IMR-90 (cell line): ENCODE results near the gene UST.
A peak's percentile ranks its signal among the peaks of the same experiment; 100 is the strongest.

ENCODE experiments used
- CHD1 ChIP-seq: IDR thresholded peaks from 2 replicates; pipeline ENCODE4 v1.6.1; 2012; ENCODE audit warnings: low read depth, low read length, improper control_type of control experiment
- FOS ChIP-seq: fragments of 150-350 bp; IDR thresholded peaks from 2 replicates; pipeline ENCODE4 v1.6.1; 2016; ENCODE audit warnings: low read depth, low read length
- MAZ ChIP-seq: IDR thresholded peaks from 2 replicates; pipeline ENCODE4 v1.6.1; 2012; ENCODE audit warnings: low read depth, mild to moderate bottlenecking, low read length, improper control_type of control experiment, moderate library complexity, borderline replicate concordance
- MXI1 ChIP-seq: IDR thresholded peaks from 2 replicates; pipeline ENCODE4 v1.6.1; 2012; ENCODE audit warnings: low read depth, mild to moderate bottlenecking, low read length, moderate library complexity, borderline replicate concordance
- POLR2A ChIP-seq: IDR thresholded peaks from 2 replicates; pipeline ENCODE4 v1.6.1; 2012; ENCODE audit warnings: mild to moderate bottlenecking, low read depth, low read length
- RAD21 ChIP-seq: IDR thresholded peaks from 2 replicates; pipeline ENCODE4 v1.6.1; 2012; ENCODE audit warnings: low read length, improper control_type of control experiment
- RFX5 ChIP-seq: IDR thresholded peaks from 2 replicates; pipeline ENCODE4 v1.8.0; 2012; ENCODE audit warnings: low read depth, mild to moderate bottlenecking, low read length, moderate library complexity
- SMC3 ChIP-seq: fragments of 150-350 bp; IDR thresholded peaks from 2 replicates; pipeline ENCODE4 v1.6.1; 2016; ENCODE audit warnings: low read depth, mild to moderate bottlenecking, antibody characterized with exemption, low read length, moderate library complexity
- TF ChIP-seq, protein P1 (sequence below): conservative IDR thresholded peaks from 2 replicates; pipeline ENCODE4 v1.5.1; 2012; ENCODE audit warnings: mild to moderate bottlenecking, low read depth, low read length, improper control_type of control experiment
- TF ChIP-seq, protein P2 (sequence below): fragments of 150-350 bp; IDR thresholded peaks from 2 replicates; pipeline ENCODE4 v1.6.1; 2017; ENCODE audit warnings: mild to moderate bottlenecking, antibody characterized with exemption, low read length, low read depth

DNA sequence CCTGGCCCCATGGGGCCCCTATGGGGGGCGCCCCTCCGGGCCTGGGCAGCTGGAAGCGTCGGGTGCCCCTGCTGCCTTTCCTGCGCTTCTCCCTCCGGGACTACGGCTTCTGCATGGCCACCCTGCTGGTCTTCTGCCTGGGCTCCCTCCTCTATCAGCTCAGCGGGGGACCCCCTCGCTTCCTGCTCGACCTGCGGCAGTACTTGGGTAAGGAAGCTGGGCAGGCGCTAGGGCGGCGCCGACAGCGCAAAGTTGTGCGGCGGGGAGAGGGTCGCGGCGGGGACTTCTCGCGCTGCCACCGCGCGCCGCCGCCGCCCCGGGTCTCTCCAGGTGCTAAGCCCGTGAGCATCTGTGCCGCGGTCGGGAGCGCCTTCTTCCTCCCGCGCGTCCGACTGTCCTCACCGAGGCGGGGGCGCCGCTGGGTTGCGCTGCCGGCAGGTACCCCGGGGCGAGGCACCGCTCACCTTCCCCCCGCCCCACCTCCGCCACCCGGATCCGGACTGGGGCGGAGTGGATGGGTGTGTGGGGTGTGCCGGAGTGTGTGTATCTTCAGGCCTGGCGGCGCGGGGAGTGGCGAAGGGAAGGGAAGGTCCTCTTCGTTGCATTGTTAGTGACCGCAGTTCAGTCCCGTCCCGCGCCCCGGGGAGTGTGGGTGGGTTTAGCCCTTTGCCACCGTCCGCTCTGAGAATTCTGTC lies 788 bp downstream of the UST start:
- TF ChIP-seq, protein P1, sequence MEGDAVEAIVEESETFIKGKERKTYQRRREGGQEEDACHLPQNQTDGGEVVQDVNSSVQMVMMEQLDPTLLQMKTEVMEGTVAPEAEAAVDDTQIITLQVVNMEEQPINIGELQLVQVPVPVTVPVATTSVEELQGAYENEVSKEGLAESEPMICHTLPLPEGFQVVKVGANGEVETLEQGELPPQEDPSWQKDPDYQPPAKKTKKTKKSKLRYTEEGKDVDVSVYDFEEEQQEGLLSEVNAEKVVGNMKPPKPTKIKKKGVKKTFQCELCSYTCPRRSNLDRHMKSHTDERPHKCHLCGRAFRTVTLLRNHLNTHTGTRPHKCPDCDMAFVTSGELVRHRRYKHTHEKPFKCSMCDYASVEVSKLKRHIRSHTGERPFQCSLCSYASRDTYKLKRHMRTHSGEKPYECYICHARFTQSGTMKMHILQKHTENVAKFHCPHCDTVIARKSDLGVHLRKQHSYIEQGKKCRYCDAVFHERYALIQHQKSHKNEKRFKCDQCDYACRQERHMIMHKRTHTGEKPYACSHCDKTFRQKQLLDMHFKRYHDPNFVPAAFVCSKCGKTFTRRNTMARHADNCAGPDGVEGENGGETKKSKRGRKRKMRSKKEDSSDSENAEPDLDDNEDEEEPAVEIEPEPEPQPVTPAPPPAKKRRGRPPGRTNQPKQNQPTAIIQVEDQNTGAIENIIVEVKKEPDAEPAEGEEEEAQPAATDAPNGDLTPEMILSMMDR: 0 out of 2 replicates have a peak, but pooled peaks have one; percentile 6
- no peak for TF ChIP-seq POLR2A
- no peak for TF ChIP-seq SMC3
- no peak for TF ChIP-seq RAD21
- TF ChIP-seq CHD1: no peak
- no peak; the same call in 1 of the 2 replicates for TF ChIP-seq MAZ
- TF ChIP-seq FOS: no peak
- no peak for TF ChIP-seq MXI1
- TF ChIP-seq RFX5: no peak
- TF ChIP-seq, protein P2, sequence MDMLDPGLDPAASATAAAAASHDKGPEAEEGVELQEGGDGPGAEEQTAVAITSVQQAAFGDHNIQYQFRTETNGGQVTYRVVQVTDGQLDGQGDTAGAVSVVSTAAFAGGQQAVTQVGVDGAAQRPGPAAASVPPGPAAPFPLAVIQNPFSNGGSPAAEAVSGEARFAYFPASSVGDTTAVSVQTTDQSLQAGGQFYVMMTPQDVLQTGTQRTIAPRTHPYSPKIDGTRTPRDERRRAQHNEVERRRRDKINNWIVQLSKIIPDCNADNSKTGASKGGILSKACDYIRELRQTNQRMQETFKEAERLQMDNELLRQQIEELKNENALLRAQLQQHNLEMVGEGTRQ: no peak
